Erythroblast (primary cell): ENCODE results near the gene TRIM3.

Source experiments
- GATA1 ChIP-seq: IDR thresholded peaks from 2 replicates; pipeline ENCODE4 v1.6.1; 2011; ENCODE audit warnings: low read depth, mild to moderate bottlenecking, control low read depth, low read length, moderate library complexity
- POLR2A ChIP-seq: IDR thresholded peaks from 2 replicates; pipeline ENCODE4 v1.6.1; 2011; ENCODE audit warnings: mild to moderate bottlenecking, low read length

- no peak for TF ChIP-seq POLR2A
- TF ChIP-seq GATA1 = no peak
Measured at GRCh38 chr11:6413791-6414201, 59.9 kb downstream of the TRIM3 start.
